Thoracic aorta (tissue), 2 donors: Measurements from ENCODE around the gene PCYT1B. TPM values are rescaled to one million over a fixed set of nuclear protein-coding genes. Genes with fewer than 3 reads are reported as not detected.

Source experiments
- ATAC-seq: fragments of 150-250 bp; one replicate; pipeline ENCODE4 v1.8.0; 2017; ENCODE audit warnings: low read depth; ENCODE audit not compliant: insufficient number of reproducible peaks, low FRiP score
- DNase-seq: peaks from one replicate; pipeline ENCODE4 v3.0.0-alpha.2; 2020; ENCODE audit warnings: low spot score
- H3K27ac ChIP-seq, 2 donors: fragments of 200-600 bp; sonication (generic); 1 replicate in 1 of 2; 2 replicates in 1 of 2; pipeline ENCODE4 v1.5.1; 2016; ENCODE audit warnings: mild to moderate bottlenecking in 2 of 2, moderate library complexity in 2 of 2
- H3K27me3 ChIP-seq: fragments of 200-600 bp; sonication (generic); replicated peaks from 2 replicates; pipeline ENCODE4 v1.6.0; 2016; ENCODE audit warnings: mild to moderate bottlenecking; ENCODE audit not compliant: insufficient read depth
- H3K36me3 ChIP-seq: fragments of 200-600 bp; sonication (generic); one replicate; pipeline ENCODE4 v1.5.1; 2016
- H3K4me1 ChIP-seq, 2 donors: fragments of 200-600 bp; sonication (generic); 1 replicate in 1 of 2; 2 replicates in 1 of 2; pipeline versions ENCODE4 v1.5.1 to v1.6.0; 2016; ENCODE audit warnings: low read depth in 2 of 2, mild to moderate bottlenecking in 1 of 2; ENCODE audit not compliant: control insufficient read depth in 1 of 2
- H3K4me3 ChIP-seq: fragments of 200-600 bp; sonication (generic); 2 replicates; pipeline ENCODE4 v1.5.1; 2016; ENCODE audit warnings: mild to moderate bottlenecking
- H3K9me3 ChIP-seq: fragments of 200-600 bp; sonication (generic); 2 replicates; pipeline ENCODE4 v1.5.1; 2016
- total RNA-seq, 2 donors: library from RNA; depleted of rRNA; stranded (reverse); fragments of >200 nt; gene quantifications; one replicate each; pipeline versions ENCODE4 v1.1.0 to v1.2.3, GENCODE V29; 2016
- TF ChIP-seq, protein P1 (sequence below): fragments of 200-600 bp; sonication (generic); IDR thresholded peaks from one replicate; pipeline ENCODE4 v1.5.1; 2019; ENCODE audit warnings: antibody characterized with exemption

Gene PCYT1B
- total RNA-seq, 2 donors from 2014 or later, result under 0.01 to 0.63 TPM

DNA sequence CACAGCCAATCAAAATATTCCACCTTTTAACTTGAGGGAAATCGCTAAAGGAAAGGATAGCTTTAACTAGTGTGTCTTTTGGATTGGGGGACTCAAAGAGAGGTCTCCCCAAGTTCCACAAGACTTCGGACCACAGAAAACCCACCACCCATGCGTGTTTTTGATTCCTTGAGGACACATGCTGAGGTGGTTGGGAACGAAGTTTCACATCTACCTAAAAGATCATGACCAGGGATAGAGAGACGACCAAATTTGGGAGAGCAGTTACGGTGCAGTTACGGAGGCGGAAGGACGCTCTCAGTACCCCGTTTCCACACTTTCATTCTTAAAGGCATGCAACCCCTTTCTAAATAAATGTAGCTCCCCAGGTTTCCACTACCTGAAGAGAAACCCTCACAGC lies 1.1 kb downstream of the PCYT1B start:
- H3K27ac ChIP-seq, result no peak overlapping the region
- H3K27me3 ChIP-seq, result no peaks in the 10 kb centered on the region
- no peaks in the 10 kb centered on the region for H3K9me3 ChIP-seq
- DNase-seq, result no peak
- H3K4me1 ChIP-seq, result no peaks in the 10 kb centered on the region
- TF ChIP-seq, protein P1, sequence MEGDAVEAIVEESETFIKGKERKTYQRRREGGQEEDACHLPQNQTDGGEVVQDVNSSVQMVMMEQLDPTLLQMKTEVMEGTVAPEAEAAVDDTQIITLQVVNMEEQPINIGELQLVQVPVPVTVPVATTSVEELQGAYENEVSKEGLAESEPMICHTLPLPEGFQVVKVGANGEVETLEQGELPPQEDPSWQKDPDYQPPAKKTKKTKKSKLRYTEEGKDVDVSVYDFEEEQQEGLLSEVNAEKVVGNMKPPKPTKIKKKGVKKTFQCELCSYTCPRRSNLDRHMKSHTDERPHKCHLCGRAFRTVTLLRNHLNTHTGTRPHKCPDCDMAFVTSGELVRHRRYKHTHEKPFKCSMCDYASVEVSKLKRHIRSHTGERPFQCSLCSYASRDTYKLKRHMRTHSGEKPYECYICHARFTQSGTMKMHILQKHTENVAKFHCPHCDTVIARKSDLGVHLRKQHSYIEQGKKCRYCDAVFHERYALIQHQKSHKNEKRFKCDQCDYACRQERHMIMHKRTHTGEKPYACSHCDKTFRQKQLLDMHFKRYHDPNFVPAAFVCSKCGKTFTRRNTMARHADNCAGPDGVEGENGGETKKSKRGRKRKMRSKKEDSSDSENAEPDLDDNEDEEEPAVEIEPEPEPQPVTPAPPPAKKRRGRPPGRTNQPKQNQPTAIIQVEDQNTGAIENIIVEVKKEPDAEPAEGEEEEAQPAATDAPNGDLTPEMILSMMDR, result no peak
- peak overlapping the region; percentile 67 for H3K4me3 ChIP-seq
- ATAC-seq, result no peak
- no peaks in the 10 kb centered on the region for H3K36me3 ChIP-seq

DNA sequence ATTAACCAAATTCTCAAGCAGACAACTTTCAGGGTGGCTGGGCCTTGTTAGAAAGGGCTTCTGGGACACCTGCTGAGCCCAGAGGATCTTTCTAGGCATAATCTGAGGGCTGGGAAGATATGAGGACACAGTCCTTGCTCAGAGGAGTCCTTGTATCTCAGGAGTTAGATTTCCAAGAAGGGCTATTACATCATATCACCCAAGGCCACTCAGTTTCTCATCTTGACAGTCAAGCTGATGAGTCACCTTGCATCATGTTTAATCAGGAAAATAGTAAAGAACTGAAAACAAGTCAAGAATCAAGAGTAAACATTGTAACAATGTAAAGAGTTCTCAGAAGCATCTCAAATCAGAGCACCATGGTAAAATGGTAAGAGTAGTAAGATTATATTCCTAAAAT lies 4.0 kb downstream of the PCYT1B start:
- Histone ChIP-seq H3K27me3 (no peaks in the 10 kb centered on the region), H3K36me3 (no peaks in the 10 kb centered on the region), H3K4me1 (no peaks in the 10 kb centered on the region), H3K9me3 (no peaks in the 10 kb centered on the region), H3K27ac (no peak overlapping the region), H3K4me3 (no peak overlapping the region)
- no peak for ATAC-seq
- TF ChIP-seq, protein P1, result no peak
- no peak for DNase-seq

DNA sequence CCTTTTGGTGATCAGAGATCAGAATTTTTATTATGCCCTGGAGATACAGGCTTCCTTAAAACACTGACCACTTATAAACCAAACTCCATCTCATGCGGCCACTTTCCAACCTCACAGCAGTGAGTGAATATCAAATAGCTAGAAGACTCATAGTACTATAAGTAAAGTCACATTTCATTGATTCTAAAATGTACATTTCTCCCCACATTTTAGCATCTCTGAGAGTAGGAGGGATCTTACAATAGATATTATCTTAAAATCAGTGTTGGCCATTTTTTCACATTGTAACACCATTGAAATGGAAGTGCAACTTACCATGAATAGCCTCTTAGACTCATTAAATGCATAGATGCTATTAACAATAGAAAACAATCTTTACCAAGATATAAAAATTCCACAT lies 17.4 kb downstream of the PCYT1B start:
- DNase-seq (no peak), ATAC-seq (no peak)
- TF ChIP-seq, protein P1, result no peak
- no peaks in the 10 kb centered on the region for H3K9me3 ChIP-seq
- H3K36me3 ChIP-seq, result no peaks in the 10 kb centered on the region
- H3K27me3 ChIP-seq, result no peaks in the 10 kb centered on the region
- H3K27ac ChIP-seq, result no peak overlapping the region
- no peak overlapping the region for H3K4me3 ChIP-seq
- H3K4me1 ChIP-seq, result no peaks in the 10 kb centered on the region

DNA sequence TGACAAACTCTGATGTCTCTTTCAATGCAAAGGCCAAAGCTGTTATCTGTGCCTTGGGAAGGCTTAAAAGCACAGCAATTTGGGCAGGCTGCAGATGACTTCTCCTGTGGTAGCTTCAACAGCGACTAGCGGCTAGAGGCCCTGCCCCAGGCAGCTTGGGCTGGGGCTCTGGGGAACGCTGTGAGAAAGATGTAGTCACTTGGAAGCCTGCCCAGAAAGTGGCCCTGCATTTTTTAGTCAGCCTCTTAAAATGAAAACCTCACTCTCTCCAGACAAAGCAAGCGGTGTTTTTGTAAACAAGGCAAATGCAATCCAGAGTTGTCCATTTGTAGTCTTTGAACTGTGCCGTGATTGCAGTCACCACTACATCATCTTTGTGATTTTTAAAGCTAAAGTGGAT lies 27.5 kb downstream of the PCYT1B start:
- H3K36me3 ChIP-seq, result no peaks in the 10 kb centered on the region
- H3K4me3 ChIP-seq, result no peak overlapping the region
- TF ChIP-seq, protein P1, result no peak
- DNase-seq (no peak), ATAC-seq (no peak)
- H3K4me1 ChIP-seq, result no peaks in the 10 kb centered on the region
- no peak overlapping the region for H3K27ac ChIP-seq
- no peaks in the 10 kb centered on the region for H3K9me3 ChIP-seq
- no peaks in the 10 kb centered on the region for H3K27me3 ChIP-seq

DNA sequence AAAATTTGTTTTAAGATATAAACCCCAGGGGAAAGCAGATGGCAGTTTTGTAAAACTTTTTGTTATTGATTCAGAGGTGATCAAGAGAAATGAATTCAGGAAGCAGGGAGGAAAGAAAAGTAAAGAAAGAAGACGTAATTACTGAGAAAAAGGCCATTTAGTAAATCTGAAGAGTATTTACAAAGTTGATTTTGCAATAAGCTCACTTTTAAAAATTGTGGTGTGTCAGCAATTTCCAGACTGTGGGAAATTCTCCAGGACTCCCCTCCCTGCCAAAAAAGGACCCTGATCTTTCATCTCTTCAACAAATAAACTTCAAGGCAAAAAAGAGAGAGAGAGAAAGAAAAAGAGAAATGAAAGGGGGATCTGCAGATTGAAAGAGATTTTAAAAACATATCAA lies 36.6 kb downstream of the PCYT1B start:
- DNase-seq, result no peak
- no peak for ATAC-seq
- TF ChIP-seq, protein P1, result no peak
- Histone ChIP-seq H3K4me3 (no peak overlapping the region), H3K9me3 (no peaks in the 10 kb centered on the region), H3K4me1 (no peaks in the 10 kb centered on the region), H3K27ac (no peak overlapping the region), H3K36me3 (no peaks in the 10 kb centered on the region), H3K27me3 (no peaks in the 10 kb centered on the region)
